Hematopoietic multipotent progenitor cell (in vitro differentiated cells): ENCODE measurements around the gene PLXNB2. TPM values are rescaled to one million over a fixed set of nuclear protein-coding genes. Genes with fewer than 3 reads are reported as not detected.

Experiments
- DNase-seq, 3 donors: peaks; one replicate each; pipeline ENCODE4 v3.0.0-alpha.2; 2011 to 2015; ENCODE audit warnings: low read depth in 2 of 3, low spot score in 2 of 3
- total RNA-seq: library from RNA; depleted of rRNA; stranded (reverse); fragments of >200 nt; gene quantifications from one replicate; pipeline ENCODE4 v1.2.3, GENCODE V29; 2012

The PLXNB2 gene
- total RNA-seq, 1 donor, result 91.8 TPM

DNA sequence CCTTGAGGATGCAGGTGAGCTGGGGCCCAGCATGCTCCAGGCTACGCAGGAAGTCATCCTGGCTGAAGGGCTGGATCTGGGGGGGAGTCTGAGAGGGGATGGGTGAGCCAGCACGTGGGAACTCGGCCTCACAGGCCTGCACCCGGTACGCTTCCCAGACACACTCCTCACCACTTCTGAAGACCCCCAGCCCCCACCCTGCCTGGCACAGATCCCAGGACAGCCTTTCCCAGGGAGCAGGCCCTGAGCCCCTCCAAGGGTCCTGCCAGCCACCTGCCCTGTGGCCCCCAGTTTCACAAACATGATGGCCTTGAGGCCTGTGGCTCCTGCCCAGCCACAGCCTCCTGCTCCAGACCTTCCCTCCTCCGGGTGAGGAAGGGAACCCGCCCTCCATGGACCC, 5.6 kb upstream of the PLXNB2 start:
- DNase-seq, result no peak

DNA sequence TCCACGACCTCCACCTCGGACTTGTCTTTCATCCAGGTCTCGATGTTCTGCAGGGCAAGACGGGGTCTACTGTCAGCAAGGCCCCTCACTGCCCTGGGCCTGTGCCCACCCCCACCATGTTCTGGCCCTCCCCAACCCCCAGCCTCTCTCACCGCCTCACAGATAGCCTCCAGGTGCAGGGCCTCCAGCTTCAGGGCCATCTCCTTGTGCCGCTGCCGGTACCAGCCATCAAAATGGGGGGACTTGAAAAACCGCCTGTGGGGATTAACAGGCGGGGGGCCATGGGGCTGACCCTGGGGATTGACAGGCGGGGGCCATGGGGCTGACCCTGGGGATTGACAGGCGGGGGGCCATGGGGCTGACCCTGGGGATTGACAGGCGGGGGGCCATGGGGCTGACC, 4.9 kb upstream of the PLXNB2 start:
- DNase-seq, result no peak

DNA sequence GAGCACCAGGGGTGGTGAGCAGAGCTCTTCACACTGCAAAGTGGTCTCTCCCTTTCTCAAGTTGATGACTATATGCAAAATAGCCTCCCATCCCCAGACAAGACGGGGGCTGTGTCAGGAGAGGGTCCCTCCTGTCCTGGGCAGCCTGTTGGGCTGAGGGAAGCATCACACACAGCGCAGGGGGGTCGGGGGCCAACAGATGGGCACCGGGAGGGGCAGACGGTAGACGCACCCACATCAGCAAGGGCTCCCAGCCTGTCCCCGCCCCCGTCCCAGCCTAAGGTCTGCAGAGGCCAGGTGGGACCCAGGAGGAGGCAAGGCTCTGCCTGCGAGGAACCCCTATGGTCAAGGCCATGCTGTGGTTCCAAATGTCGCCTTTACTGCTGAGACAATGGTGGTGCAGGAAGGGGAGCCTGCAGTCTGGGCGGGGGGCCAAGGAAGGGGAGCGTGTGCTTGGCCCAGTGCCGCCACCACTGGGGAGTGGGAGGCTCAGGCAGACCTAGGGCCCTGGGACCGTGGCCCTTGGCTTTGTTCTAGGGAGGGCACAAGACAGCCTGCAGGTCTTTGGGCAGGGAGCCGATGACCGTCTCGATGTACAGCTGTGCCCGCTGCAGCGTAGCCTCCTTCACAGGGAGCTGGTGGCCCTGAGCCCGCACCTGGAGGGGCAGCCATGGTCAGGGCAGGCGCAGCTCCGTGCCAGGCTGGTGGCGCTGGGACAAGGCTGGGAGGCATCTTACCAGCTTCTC, 4.3 kb upstream of the PLXNB2 start:
- no peak for DNase-seq

DNA sequence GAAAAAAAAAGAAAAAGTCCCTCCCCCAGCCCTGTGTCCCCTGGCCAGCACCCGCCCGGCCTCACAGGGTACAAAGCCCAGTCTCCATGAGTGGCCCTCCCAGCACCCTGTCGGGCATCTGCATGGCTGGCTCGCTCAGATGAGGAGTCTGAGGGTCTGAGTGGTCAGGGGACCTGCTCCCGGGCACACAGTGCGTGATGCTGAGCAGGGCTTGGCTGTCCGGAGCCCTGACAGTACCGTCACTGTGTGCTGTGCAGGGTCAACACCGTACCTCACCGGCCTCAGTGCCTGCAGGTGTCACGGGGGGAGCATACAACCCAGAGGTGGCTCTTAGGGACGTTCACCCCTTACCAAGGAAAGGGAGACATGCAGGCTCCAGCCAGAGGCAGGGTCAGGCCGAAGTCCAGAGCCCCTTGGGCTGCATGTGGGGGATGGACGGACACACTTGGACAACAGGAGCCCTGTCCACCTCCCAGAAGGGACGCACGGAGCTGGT, 3.6 kb upstream of the PLXNB2 start:
- no peak for DNase-seq

DNA sequence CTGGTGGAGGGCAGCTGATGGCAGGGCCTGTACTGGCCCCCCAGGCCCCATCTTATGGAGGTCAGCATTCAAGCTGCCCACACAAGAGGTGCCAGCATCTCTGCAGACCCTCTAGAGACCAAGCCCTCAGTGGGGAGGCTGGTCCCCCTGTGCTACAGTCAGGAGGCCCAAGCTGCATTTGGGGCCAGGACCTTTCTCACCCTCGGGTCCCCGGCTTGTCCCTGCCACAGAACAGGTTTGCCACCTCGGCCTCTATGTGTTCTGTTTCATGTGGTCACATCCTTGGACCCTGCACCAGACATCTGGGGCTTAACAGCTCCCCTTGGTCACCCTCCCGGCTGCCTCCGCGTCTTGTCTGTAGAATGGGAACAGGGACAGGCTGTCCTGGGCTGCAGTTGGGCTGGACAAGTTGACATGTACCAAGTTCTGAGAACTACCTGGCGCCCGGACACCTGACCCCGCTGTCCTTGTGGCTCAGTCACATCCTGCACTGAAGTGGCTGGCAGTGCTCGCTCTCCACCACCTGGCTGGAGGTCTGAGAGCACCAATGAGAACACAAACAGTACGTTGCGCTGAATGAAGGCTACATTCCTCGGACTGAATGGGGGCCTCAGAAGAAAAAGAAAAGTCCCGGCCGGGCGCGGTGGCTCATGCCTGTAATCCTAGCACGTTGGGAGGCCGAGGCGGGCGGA, 2.7 kb upstream of the PLXNB2 start:
- DNase-seq, result no peak

DNA sequence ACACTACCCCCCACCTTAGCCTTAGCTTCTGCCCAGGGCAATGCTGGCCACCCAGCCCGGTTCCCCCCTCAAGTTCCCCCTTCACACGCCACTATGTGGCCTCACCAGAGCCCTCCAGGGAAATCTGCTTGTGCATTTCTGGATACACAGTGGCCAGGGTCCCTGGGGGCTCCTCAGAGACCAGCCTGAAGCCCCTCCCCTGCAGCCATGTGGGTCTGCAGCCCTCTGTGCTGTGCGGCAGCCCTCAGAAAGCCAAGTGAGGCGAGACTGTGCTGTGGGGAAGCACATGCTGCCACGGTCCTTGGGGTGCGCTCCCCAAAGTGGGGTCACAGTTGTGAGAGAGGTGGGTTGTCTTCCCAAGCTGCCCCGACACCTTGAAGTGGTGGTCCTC, 2.1 kb upstream of the PLXNB2 start:
- no peak for DNase-seq

DNA sequence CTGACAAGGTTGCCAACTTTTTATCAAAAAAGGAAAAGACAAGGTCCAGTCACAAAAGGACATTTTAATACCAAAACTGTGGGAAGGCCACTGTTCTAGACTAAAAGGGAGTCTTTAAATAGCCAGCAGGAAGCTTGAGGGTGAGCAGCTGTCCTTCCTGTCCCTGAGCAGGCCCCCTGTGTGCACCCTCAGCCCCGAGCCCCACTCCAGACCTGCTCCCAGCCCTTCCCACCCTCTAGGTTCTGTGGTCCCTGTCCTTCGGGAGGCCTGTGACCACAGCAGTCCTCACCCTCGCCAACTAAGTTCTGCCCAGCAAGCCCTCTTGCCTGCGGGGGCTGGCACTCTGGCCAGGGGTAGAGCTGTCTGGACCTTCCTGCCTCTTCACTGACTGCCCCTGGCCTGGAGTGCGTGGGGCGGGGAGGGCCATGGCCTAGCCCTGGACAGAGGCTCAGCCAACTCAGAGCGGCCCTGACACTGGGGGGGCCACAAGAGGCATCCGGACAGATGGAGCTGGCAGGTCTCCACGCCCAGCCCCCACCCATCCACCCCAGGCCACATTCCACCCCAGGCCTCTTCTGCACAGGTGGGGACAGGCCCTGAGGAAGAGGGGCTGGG, 1.6 kb upstream of the PLXNB2 start:
- no peak for DNase-seq

DNA sequence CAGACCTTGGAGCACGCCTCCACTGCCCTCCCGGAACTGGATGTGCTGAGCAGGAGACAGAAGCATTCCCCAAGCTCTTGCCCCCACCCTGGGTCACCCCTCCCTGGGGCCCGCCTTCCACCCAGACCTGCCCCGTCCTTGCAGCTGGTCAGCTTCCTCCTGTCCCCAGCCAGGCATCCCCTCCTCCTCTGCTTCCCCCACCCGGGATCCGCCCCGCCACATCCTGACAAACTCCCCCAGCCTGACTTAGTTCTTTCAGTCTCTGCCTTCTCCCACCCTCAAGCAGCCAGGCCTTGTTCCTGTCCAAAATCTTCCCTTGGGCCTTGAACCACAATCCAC, 1.1 kb upstream of the PLXNB2 start:
- no peak for DNase-seq

DNA sequence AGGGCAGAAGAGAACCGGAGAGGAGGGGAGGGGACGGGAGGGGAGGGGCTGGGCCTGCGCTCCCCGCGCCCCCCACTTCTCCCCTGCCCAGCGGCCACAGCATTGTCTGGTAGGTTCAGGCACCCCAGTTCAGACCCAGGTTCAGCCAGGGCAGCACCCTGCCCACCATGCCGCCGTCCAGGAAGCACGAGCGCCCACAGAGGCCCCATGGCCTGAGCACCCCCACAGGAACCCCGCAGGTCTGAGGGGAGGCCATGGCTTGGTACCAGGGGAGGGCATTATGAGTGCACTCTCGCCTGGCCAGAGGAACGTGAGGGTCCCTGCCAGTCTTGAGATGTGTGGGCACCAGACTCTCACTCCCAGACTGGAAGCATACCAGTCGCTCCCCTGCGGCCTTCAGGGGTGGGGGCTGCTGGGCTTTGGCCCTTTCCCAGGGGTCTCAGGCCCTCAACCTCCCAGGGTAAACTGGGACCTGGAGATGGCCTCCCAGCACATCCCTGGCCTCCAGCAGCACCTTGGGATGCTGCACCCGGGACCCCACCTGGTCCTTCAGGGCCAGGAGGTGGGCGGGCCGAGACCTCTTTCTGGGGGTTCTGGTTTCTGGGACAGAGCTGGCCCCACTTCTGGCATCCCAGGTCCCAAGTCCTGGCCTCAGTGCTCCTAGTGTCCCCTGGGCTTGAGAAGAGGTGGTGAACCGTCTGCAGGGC, 597 bp upstream of the PLXNB2 start:
- DNase-seq, result no peak

DNA sequence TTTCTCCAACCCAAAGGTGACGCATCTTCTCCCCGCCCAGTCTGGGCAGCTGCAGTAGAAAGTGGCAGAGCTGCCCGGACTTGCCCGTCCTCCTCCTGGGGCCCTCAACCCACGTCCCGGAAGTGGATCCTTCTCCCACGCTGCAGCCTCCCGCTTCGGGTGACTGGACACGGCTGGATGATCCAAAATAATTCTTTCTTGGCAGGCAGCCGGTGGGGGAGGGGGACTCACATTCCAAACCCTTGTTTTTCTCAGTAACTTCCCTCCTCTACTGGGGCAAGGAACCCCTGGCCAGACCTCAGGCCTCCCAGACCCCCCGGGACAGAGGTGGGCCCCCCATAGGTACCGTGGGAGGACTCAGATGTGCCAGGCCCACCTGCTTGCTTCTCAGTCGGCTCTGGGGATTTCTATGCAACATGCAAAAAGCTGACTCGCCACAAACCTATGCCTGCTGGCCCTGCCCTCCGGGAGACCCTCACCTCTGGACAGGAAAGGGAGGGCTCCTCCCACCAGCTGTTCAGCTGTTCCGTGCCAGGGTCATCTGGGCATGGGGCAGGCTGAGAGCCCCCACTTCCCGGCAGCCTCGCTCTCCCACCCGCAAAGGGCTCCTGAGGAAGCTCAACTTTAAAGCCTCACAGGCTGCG, 1.4 kb downstream of the PLXNB2 start:
- no peak for DNase-seq

DNA sequence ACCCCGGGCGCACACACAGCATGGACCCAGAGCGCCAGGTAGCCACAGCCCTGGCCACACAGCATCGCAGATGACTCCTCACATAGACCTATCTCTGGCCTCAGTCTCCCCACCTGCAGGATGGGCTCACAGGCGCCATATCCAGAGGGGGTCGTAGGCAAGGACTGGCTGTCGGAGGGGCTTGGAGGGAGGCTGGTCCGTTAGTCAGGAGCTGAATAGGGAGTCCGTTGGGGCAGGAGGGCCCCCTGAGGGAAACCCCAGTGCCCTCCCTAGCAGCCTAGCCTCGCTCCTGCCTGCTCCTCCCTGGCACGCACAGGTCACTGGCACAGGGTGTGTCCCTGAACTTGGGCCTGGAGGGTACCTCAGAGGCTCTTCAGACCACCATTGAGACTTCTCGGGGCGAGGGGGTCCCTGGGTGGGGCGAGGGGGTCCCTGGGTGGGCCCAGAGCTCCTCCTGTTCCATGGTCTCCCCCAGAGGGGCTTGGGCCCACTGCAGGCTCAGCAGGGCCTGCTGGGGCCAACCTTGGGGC, 2.0 kb downstream of the PLXNB2 start:
- no peak for DNase-seq

DNA sequence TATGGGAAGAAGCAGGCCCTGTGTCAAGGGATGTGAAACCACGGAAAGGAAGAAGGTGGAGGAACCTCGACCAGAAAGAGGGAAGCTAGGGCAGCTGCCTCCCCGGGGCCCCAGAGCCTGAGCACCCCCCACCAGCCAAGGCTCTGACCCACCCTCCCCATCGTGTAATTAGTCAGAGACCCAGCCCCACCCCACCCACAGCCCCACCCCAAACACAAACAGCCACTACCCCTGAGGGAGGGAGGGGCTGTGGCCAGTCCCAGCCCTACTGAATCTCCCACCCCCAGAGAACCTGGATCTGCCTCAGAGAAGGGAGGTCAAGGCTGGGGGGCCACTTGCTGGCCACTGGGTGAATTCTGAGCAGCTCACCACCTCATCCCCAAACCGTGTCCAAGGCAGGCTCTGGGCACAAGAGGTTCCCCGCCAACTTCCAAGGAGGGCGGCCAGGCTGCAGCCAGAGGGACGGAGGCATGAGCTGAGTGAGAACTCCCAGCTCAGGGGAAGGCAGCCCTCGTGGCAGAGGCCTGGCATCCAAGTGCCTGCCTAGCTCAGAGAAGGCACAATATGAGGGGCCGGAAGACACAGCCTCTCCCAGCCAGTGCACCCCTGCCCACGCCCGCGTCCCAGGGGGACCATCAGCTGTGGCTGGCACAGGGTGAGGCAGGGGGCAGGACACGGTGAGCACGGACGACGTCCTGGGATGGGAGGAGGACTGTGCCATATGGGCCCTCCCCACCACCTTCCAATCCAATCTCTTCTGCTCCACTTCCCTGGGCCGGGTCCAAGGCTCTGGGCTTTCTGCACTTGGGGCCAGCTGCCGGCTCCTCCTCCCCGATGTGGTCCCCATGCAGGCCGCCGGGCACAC, 2.7 kb downstream of the PLXNB2 start:
- DNase-seq, result no peak

DNA sequence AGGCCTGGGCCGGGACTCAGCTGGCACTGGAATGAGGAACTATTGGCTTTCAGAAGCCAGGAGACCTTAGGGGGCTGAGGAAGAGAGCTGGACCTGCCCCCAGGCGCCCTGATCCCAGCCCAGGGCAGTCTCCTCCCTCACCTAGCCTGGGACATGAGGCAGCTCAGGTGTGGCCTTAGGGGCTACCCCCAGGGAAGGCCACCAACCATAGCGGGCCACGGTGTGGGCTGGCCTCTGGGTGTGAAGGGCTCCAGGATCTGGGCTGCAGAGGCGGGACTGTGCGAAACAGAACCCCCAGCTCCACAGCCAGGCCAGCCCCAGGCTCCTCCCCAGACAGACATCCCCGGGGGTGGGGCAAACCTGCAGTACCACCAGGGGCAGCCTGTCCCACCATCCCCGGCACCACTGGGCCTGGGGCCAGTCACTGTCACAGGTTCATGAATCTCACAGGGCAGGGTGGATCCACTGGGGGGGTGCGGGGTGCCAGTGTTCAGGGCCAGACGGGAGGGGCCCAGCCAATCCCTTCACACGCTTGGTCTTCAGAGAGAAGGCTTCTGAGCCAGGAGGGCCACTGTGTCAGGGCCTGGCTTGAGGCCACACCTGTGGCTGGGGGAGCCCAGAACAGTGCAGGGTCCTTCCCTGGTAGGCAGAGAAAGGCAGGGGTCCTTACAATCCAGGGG, 3.5 kb downstream of the PLXNB2 start:
- DNase-seq, result peak in 1 of 3 donors; percentile 49

DNA sequence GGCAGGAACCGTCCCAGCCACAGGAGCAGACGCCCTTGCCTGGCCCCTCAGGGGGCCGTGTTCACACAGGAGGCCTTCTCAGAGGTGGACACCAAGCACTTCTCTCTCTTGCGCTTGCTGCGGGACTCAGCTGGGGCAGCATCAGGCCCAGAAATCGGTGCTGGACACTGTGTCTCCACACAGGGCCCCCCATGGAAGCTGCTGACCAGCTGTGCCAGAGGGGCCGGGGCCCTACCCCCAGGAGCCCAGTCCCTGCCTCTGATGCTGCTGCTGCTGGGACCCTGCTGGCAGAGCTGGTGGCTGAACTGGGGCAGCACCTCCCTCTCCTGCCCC, 4.0 kb downstream of the PLXNB2 start:
- no peak for DNase-seq

DNA sequence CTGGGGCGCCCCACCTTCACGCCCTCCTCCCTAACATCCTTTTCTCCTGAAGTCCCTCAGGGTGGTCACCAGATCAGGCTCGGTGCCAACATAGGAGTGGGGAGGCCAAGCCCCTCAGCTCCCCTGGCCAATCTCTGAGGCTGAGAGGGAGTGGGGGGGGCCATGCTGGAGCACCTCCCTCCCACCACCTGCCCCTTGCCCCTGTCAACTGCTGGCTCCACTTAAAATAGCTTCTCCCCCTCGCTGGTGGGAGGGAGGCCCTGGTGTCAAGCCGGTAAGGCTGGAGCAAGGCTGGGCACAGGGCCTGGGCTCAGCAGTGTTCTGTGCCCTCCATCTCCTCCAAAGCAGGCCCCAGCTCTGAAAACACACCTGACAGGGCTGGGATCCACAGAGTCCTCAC, 4.9 kb downstream of the PLXNB2 start:
- DNase-seq, result no peak

DNA sequence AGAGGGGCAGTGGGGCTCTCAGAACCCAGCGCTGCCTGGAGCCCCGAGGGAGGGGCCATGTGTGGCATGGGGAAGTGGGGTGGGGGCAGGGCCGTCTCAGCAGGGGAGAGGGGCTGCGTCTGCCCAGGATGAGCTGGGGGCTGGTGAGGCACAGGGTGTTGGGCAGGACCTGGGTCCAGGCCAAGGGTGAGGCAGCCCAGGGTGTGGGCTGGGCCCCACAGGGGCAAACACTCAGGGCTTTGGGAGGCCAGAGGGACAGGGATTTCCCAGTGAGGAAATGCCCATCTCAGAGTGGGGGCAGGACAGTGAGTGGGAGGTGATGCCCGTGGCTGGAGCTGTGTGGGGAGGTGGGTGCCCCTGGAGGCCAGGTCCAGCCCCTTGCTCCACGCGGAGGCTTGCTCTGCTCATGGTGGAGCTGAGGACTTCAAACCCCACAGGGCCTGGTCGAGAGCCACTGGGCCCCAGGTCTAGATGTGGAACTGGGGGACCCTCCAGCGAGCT, 5.4 kb downstream of the PLXNB2 start:
- no peak for DNase-seq

DNA sequence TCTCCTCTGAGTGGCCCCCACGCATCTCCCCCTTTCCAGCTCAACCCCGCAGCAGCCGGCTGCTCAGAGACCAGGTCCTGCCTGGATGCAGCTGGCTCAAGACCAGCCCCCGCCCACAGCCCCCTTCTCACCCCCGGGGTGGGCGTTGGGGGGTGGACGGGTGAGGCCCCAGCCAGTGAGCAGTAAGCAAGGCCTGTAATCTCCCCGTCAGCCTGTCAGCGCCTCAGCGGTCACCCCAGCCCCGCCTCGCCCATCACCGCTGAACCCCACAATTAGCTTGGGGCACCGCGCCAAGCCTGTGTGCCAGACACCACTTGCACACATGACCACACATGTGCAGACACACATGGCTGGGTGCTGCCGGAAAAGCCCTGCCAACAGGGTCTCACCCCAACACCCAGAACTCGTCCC, 5.9 kb downstream of the PLXNB2 start:
- no peak for DNase-seq

DNA sequence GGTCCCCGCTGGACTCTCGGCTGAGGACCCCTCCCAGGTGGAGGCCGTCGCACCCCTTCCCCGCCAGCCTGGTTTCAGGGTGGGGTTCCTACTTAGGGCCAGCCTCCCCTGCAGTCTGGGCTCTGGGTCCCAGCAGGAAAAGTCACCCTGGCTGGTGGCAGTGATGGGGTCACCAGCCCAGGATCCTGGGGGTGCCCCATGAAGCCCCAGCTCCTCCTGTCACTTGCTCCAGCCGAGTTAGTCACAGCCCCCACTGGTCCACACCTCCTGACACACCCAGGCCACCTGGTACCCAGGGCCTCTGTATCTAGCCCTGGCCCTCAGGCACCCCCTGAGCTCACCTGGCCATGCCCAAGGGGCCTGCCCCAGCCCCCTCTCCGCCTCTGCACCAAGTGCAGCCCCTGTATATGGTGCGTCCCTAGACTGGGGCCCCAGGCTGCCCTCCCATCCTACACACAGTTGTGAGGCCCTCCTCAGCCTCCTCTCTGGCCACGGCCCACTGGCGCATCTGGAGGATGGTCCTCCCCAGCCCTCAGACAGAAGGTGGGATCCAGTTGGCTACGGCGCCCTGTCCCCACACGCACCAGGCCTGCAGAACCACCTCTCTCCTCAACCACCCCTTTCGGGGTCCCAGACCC, 6.7 kb downstream of the PLXNB2 start:
- no peak for DNase-seq
